RWPE1 (cell line): ENCODE measurements around the gene USP10.
A peak's percentile ranks its signal among the peaks of the same experiment; 100 is the strongest.

Experiments
- CTCF ChIA-PET: fragments of 350-600 bp; sonication (Branson Sonifier 250); formaldehyde crosslinking; extraction: SDS; loops from one replicate; lab custom pipeline; 2021; lab: Yijun Ruan, JAX
- POLR2A ChIA-PET: fragments of 400-600 bp; formaldehyde crosslinking; extraction: SDS; loops from one replicate; lab custom pipeline; 2020; ENCODE audit warnings: antibody characterized with exemption; ENCODE audit not compliant: low non-redundant PET; lab: Yijun Ruan, JAX
- DNase-seq: peaks from one replicate; pipeline ENCODE4 v3.0.0; 2012; ENCODE audit warnings: low spot score
- H3K27ac ChIP-seq: fragments of 450-650 bp; 2 replicates; pipeline ENCODE4 v1.5.1; 2017
- CTCF ChIP-seq: fragments of 450-650 bp; conservative IDR thresholded peaks from 2 replicates; pipeline ENCODE4 v1.5.1; 2017; ENCODE audit warnings: low read depth, mild to moderate bottlenecking

Gene USP10

DNA sequence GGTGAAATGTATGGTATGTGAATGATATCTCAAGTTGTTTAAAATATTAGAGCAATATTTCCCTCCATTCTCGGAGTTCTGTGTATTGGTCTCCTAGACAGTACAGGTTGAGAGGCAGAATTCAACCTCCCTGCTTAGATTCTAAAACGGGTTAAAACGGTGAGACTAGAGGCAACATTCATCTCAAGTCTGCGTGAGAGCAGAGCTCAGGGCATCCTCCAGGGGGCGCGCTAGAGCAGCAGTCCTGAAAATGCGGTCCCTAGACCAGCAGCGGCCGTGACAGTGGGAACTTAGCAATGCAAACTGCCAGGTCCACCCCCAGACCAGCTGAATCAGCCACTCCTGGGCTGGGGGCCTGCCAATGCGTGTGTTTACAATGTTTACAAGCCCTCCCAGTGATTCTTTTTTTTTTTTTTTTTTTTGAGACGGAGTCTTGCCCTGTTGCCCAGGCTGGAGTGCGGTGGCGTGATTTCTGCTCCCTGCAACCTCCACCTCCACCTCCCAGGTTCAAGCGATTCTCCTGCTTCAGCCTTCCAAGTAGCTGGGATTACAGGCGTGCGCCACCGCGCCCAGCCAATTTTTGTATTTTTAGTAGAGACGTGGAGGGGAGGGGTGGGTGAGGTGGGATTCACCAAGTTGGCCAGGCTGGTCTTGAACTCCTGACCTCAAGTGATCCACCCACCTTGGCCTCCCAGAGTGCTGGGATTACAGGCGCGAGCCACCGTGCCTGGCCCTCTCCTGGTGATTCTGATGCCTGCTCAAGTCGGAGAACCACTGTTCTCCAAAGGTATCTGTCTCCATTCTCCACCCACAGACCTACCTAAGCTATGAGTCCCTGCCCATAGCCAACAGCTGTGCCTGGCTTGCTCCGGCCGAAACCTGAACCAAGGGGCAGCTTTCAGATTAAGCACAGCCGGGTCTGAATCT, 27.3 kb upstream of the USP10 start:
- ChIA-PET POLR2A (no interaction called here), CTCF (interaction anchor here (0.5 to 4.0 kb wide), 25 partner anchors 9 to 195 kb away, joined by 3 to 27 read pairs (median 4); no protein-coding TSS in a partner anchor)
- TF ChIP-seq CTCF: peak; percentile 85
- peak overlapping the region; percentile 32 for H3K27ac ChIP-seq
- DNase-seq: peak; percentile 64

- TF ChIP-seq CTCF: no peak
- ChIA-PET CTCF (interaction anchor here (0.6 to 4.0 kb wide), 12 partner anchors 10 to 170 kb away, joined by 3 to 27 read pairs (median 6); no protein-coding TSS in a partner anchor), POLR2A (no interaction called here)
- peak; percentile 90 for DNase-seq
- H3K27ac ChIP-seq: peak overlapping the region; percentile 32
Observed at GRCh38 chr16:84673203-84673535, 26.6 kb upstream of the USP10 start.

DNA sequence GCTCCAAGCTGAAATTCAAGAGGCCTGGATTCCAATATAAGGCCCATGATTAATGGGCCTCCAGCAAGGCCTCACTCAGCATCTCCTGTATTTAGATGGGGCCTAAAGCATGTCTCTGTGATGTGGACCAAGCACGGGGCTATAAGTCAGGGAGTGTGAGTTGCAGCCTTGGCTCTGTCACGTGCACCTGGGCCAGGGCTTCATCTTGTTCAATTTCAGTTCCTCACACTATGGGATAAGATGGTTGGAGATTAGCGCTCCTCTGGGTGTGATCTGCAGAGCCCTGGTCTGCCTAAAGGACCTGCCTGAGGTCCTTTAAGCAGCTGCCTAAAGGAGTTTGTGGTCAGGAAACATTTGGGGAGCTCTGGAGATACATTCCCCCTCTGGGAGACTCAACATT, 26.2 kb upstream of the USP10 start:
- DNase-seq: no peak
- ChIA-PET POLR2A (no interaction called here), CTCF (interaction anchor here (0.8 to 4.0 kb wide), 7 partner anchors 10 to 139 kb away, joined by 3 to 27 read pairs (median 8); no protein-coding TSS in a partner anchor)
- H3K27ac ChIP-seq: peak overlapping the region; percentile 32
- TF ChIP-seq CTCF: no peak

- ChIA-PET POLR2A (no interaction called here), CTCF (no interaction called here)
- no peak for DNase-seq
- H3K27ac ChIP-seq: no peak overlapping the region
- no peak for TF ChIP-seq CTCF
Observed at GRCh38 chr16:84675423-84675822, 24.4 kb upstream of the USP10 start.

- CTCF ChIA-PET: no interaction called here
- TF ChIP-seq CTCF: no peak
Observed at GRCh38 chr16:84675884-84676283, 23.9 kb upstream of the USP10 start.

GRCh38 chr16:84677017-84677803, 22.6 kb upstream of the USP10 start:
- POLR2A ChIA-PET: no interaction called here
- TF ChIP-seq CTCF: no peak
- CTCF ChIA-PET: no interaction called here
- no peak overlapping the region for H3K27ac ChIP-seq
- no peak for DNase-seq

More at GRCh38 chr16:84675884-84676283, 23.9 kb upstream of the USP10 start:
- POLR2A ChIA-PET: no interaction called here
- DNase-seq: no peak
- no peak overlapping the region for H3K27ac ChIP-seq
